Stimulated activated CD8-positive, alpha-beta memory T cell treated with anti-CD3 and anti-CD28 coated beads, Interleukin-4, amount 100 ng/mL, for 24 hours (primary cell): ENCODE data around the gene ERLEC1.
"Not testable (repeated sequence)": the region's sequence is repeated elsewhere in the genome, so short reads cannot be mapped to it uniquely, and the experiment has no call there.

ENCODE experiments used
- DNase-seq: peaks from one replicate; pipeline ENCODE4 v3.0.0-alpha.2; 2020; ENCODE audit warnings: low read depth

The ERLEC1 gene

DNA sequence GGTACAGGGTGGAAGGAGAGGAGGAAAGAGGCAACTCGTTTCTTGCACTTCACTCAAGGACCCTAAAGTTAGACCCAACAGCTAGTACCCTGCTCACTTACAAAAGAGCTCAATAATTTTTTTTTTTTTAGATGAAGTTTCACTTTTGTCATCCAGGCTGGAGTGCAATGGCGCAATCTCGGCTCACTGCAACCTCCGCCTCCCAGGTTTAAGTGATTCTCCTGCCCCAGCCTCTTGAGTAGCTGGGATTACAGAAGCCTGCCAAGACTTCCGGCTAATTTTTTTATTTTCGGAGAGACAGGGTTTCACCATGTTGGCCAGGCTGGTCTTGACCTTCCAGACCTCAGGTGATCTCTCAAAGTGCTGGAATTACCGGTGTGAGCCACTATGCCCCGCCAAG is 4.2 kb upstream of the ERLEC1 start:
- DNase-seq, result no peak

DNA sequence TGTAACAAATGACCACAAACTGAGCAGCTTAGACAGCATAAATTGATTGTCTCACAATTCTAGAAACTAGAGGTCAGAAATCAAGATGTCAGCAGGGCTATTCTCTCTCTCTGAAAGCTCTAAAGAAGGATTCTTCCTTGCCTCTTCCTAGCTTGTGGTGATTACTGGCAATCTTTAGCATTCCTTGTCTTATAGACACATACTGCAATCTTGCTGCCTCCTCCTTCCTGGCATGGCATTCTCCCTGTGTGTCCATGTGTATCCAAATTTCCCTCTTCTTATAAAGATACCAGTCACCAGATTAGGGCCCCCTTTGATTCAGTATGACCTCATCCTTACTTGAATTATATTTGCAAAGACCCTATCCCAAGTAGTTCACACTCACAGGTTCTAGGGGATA is 2.4 kb upstream of the ERLEC1 start:
- no peak for DNase-seq

DNA sequence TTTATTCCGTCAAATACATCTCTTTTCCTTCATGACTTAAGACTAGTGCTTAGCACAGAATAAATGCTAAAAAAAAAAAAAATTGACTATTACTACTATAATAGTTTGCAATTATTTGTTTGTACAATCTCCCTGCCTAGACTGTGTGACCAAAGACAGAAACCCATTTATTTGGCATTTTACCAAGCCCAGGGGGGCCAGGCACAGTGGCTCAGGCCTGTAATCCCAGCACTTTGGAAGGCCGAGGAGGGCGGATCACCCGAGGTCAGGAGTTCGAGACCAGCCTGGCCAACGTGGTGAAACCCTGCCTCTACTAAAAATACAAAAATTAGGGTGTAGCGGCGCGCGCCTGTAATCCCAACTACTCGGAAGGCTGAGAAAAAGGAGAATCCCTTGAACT is 1.5 kb upstream of the ERLEC1 start:
- no peak for DNase-seq

DNA sequence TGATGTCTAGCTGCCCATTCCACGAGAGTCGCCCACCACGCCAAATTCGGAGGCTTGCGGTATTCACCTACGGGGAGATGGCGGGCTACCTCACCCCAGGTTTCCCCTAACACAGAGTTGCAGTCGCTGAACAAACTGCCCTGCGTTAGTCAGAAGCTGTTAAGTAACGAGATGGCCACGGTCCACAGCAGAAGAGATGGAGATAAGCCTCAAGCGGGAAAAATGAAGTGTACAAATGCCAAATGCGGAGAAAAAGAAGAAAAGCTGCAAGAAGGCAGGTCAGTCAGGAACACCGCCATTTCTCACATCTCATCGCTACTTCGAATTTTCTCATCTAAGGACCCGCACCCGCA is 516 bp upstream of the ERLEC1 start:
- peak; percentile 4 for DNase-seq

DNA sequence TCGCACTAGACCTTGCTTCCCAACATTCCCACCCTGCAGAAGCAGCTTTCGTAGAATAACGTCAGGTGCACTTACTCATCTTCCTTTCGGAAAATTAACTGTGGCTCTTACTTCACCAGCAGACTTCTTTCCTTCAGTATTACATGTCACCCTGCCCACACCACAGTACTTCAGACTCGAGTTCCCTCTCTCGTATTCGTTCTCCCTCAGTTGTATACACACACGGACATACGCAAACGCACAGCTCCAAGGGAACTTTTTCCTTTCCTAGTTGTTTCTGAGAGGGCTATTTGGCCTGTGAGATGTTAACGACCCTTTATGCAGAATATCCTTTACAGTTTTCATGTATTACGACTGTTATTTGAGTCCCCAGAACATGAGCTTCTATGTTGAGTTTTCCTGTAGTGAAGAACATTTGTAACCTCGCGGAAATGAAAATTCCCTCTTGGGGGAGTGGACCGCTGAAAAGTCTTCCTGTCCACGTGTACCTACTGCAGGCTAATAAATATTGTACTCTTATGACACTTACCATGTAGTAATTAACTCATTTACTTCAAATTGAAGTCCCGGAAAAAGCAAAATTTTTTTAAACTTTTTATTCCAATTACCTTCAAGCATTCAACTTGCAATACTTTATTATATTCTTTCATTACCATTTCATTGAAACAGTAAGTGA is 908 bp downstream of the ERLEC1 start:
- DNase-seq, result no peak

DNA sequence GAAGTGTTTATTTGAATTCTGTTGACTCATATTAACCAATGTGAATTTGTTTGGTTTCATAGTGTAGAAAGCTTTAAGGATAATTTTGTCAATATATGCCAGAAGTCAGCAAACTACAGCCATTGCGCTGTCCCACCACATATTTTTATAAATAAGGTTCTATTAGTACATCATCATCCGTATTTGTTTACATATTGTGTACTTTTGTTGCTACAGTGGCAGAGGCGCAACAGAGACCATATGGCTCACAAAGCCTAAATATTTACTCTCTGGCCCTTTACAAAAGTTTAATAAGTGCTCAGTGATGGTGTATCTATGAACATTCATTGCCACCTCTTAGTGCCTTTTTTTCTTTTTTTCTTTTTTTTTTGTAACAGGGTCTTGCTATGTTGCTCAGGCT is 6.4 kb downstream of the ERLEC1 start:
- DNase-seq, result no peak

DNA sequence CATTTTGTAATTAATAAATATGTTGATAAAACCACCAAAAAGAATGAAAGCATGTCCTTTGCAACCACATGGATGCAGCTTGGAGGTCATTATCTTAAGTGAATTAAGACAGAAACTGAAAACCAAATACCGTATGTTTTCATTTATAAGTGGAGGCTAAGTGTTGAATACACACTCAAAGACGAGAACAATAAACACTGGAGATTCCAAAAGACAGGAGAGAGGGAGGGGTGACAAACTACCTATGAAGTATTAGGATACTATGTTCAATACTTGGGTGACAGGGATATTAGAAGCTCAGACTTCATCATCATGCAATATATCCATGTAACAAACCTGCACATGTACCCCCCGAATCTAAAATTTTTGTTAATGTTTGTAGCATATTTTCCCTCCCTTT is 7.0 kb downstream of the ERLEC1 start:
- DNase-seq, result no peak

DNA sequence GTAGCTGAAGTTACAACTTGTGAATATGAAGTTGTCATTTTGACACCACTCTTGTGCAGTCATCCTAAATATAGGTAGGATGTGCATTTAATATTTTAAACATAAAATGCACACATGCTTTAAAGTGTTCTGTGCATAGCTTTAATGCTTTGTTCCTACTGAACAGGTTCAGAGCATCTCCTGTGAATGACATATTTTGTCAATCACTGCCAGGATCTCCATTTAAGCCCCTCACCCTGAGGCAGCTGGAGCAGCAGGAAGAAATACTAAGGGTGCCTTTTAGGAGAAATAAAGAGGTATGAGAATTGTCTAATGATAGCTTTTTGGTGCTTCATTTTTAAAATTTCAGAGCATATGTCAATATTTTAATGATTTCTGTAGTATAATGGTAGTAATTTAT is 14.7 kb downstream of the ERLEC1 start:
- no peak for DNase-seq

DNA sequence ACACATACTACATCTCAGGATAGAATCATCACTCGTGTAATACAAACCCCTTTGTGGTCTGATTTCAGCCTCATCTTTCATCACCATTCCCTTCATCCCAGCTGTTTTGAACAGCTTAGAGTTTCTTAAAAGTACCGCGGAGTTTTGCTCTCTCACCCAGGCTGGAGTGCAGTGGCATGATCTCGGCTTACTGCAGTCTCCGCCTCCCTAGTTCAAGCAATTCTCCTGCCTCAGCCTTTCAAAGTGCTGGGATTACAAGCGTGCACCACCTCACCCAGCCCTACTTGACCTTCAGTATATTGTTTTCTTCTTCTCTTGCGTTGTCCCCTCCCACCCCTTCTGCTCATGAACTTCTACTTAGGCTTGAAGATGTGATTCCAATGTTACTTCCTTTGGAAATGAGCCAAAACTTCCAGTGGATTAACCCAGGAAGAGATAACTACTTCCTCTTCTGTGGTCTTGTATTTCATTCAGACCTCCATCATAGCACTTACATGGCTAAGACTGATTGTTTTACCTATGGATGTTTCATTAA is 15.8 kb downstream of the ERLEC1 start:
- DNase-seq, result no peak

DNA sequence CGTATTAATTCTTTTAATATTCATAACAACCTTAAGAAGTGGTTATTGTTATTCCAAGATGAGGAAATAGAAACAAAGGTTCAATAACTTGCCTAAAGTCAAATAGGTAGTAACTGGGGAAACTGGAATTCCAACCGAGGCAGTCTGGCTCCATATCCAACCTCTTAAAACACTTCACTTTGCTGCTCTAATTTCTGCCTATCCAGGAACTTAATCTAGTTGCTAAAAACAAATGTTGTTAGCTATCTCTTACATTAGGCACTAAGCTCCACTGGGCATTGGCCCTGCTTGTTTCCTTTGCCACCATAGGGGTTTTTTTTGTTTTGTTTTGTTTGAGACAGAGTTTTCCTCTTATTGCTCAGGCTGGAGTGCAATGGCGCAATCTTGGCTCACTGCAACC is 24.8 kb downstream of the ERLEC1 start:
- DNase-seq, result no peak

DNA sequence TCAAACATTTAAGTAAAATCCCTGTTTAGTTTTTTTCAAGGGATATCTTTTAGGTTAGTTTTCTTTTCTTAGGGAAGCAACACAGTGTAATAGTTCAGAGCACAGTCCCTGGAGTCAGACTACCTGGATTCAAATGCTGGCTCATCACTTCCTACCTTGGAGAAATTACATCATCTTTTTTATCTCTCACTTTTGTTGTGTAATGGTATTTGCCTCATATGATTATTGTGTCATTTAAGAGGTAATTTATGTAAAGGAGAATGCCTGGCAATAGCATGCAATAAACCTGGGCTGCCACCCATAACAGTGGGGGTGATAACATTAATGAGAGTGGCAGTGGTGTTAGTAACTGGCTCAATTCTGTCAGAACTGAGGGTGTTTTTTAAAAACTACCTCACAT is 26.3 kb downstream of the ERLEC1 start:
- DNase-seq, result no peak

DNA sequence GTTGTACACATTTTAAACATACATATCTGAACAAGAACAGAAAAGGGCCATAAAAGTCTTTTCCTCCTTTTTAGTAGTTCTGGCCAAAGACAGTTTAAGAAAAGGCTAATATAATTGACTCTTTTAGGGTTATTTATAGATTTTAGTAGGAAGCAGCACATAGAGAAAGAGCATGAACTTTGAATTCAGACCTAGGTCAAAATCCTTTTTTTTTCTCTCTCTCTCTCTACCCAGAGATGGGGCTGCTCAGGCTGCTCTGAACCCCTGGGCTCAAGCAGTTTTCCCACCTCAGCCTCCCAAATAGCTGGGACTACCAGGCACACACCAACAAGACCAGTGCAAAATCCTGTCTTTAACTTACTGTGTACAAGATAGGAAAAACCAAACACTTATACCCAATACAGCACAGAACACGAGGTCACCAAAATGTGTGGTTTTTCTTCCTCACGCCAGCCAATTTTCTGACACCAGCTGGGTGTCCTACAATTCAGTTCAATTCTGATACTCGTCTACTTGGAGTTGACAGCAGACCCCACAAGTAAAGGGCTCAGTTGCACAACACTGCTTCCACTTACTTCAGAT is 32.1 kb downstream of the ERLEC1 start:
- no peak for DNase-seq

DNA sequence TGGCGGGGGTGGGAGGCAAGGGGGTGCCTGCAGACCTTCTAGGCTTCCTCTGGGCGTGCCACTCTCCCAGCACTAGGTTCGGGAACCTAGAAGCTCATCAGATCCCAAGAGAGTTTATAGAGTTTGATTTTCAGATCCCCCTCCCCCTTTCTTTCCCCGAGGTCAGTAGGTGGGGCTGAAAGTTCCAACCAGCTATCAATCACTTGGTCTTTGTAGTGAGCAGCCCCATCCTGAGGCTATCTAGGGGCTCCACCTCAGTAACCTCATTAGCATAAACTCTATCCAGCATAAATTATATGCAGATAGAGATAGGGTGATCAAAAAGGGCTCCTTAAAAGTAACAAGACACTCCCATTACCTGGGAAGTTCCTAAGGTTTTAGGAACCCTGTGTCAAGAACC is 32.8 kb downstream of the ERLEC1 start:
- DNase-seq, result no peak

DNA sequence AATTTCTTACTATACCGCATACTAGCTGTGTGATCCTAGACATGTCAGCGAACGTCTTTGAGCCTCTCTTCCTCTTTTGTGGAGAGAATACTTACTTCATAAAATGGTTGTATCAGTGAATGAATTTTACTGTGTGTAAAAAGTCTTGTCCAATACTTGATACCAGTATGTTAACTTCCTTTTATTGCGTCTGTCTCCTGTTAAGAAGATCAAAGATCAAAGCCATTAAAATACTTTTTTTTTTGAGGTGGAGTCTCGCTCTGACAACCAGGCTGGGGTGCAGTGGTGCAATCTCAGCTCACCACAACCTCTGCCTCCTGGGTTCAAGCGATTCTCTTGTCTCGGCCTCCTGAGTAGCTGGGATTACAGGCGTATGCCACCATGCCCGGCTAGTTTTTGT is 33.2 kb downstream of the ERLEC1 start:
- no peak for DNase-seq

DNA sequence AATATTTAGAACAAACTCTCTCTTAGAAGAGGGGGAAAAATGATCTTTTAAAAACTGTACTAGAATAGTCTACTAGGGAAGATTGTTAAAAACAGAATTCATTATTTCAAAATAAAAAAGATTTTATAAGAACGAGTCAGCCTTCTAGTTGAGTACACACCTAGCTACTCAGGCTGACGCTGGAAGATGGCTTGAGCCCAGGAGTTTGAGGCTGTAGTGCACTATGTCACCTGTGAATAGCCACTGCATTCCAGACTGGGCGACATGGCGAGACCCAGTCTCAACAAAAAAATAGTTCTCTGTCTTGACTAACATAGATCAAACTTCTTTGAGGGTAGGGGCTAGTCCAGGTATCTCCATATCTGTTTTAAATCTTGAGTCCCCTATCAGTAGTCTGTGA is 33.9 kb downstream of the ERLEC1 start:
- no peak for DNase-seq

DNA sequence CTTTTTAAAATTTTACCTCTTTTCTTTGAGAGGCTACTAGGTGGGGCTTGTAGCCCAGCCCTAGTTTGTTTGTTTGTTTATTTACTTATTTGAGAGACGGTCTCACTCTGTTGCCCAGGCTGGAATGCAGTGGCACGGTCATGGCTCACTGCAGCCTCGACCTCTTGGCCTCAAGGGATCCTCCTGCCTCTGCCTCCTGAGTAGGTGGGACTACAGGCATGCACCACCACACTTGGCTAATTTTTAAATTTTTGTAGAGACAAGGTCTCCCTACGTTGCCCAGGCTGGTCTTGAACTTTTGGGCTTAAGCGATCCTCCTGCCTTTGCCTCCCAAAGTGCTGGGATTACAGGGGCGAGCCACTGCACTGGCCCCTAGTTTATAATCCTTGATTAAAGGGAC is 35.0 kb downstream of the ERLEC1 start:
- no peak for DNase-seq

DNA sequence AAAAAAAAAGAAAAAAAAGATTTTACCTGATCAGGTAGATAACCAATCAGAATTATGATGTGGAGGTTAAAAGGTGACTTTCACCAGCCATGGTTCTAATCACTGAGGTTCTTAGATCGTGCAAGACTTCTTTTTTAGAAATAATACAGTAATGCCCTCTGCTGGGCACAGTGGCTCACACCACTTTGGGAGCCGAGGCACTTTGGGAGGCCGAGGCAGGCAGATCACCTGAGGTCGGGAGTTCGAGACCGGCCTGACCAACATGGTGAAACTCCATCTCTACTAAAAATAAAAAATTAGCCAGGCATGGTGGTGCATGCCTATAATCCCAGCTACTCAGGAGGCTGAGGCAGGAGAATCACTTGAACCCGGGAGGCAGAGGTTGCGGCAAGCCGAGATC is 36.8 kb downstream of the ERLEC1 start:
- DNase-seq, result not testable (repeated sequence)

DNA sequence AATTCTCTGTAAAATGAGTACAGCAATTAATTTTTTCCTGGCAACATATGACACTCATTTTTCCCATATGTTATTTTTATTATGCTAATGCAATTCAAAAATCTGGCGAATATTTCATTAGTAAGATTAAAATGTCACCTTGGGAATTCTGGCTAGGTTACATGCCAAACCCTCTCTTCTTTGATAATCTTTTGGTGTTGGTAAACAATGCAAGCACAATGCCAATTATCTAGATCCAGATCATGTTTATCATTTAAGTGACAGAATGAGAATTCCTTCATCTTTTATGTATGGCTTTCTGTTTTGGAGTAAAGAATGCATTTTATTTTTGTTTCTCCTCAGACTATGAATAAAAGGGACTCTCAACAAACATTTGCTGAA is 39.2 kb downstream of the ERLEC1 start:
- DNase-seq, result no peak

DNA sequence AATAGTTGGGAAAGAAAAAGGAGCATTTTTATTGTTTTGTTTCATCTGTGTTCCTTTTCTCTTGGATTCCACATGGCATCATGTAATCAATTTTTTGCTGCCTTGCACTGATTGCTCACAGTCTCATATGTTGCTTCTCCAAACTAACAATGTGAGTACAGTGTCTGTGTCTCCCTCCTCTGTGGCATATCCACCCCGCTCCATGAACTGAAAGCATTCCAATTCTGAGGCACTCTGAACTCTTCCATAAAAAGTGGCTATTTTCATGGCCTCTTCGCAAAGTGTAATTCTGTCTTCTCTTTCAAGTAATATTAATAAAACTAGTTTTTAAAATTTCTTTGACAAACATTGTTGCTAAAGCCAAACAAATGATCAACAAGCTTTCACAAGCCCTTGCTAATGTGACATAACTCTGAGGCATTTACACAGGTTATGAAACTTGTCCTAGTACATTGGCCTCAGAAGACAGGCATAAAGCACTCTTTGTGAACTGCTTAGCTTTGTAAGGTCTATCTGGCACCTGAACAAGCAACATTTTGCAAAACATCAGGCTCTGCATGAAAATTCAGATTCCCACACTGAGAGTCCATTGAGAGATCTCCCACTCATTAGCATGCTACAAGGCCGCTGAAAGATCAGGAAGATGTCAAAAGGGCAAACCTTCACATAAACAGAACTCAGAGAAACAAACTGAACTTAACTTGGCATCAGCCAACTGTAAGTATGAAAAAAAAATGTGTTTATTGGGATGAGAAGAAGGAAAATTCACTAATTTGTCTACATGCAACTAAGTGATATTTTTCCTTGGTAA is 39.9 kb downstream of the ERLEC1 start:
- no peak for DNase-seq

DNA sequence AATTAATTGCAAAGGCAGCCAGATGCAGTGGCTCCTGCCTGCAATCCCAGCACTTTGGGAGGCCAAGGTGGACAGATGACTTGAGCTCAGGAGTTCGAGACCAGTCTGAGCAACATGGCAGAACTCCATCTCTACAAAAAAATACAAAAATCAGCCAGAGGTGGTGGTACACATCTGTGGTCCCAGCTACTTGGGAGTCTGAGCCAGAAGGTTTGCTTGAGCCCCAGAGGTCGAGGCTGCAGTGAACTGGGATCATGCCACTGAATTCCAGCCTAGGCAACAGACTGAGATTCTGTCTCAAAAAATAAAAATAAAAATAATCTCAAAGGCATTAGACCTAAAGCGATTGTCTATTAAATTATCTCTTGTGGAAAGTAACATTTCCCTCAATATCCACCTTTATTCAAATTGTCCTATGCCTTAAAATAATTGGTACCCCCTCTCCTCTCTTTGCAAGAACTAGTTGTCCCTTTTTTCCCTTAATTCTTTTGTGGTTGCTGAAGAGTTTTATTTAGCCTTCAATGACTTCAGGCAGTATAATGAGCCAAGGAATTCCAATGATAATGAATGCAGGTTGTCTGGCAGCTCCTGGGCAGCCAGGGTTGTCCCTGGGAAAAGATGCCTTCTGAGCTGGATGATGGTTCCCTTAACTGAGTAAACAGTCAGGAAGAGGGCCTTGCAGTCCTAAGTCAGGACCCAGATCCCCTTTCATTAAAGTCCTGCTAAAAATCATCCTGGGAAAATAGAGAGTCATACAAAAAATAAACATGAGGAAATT is 40.7 kb downstream of the ERLEC1 start:
- no peak for DNase-seq

DNA sequence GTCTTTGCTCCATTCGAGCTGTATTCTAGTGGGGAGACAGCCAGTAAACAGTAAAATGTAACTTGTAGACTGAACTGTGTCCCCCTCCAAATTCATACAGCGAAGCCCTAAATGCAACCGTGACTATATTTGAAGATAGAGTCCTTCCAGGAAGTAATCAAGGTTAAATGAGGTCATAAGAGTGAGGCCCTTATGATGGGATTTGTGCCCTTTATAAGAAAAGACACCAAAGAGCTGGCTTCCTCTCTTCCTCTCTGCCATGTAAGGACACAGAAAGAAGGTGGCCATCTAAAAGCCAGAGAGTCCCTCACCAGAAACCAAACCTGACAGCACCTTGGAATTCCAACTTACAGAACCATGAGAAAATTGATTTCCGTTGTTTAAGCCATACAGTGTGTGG is 41.5 kb downstream of the ERLEC1 start:
- DNase-seq, result no peak

DNA sequence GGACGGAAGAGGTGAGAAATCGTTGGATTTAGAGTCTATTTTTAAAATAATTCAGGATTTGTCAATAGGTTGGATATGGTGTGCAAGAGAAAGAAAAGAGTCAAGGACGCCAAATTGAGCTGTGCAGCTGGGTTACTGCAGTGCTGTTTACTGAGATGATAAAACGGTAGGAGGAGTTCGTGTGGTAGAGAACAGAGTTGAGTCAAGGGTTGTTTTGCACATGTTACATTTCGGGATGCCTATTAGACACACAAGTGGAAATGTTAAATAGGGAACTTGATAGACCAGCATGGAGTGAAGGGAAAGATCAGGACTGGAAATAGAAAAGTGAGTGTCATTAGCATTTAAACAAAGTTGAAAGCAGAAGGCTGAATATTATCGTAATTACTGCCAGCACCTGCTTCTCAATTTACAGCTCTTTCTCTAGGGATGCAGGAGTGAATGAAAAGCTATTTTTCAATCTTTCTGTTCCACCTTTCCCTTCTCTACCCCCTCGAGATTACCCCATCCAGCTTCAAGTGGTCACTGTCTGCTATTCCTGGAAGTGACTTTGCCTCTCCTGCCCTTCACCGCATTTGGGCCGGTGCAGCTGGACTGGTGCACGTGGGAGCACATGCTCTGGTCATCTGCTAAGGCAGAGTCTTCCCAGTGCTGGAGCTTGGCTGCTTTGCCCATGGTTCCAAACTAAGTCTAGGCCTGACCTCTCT is 42.6 kb downstream of the ERLEC1 start:
- DNase-seq, result no peak
